A172 (cell line): ENCODE measurements around the gene RORC. TPM values are rescaled to one million over a fixed set of nuclear protein-coding genes. Genes with fewer than 3 reads are reported as not detected.
"Not testable (repeated sequence)": the region's sequence is repeated elsewhere in the genome, so short reads cannot be mapped to it uniquely, and the experiment has no call there.

Experiments
- DNase-seq: peaks from one replicate; pipeline ENCODE4 v3.0.0-alpha.2; 2015; ENCODE audit warnings: low spot score
- total RNA-seq: library from RNA; depleted of rRNA; stranded (reverse); fragments of >200 nt; shearing (Covaris generic); gene quantifications from 2 replicates; pipeline ENCODE4 v1.2.3, GENCODE V29; 2014; rRNA removed

The RORC gene
- total RNA-seq: 0.12 and 0.14 TPM in 2 replicates

- no peak for DNase-seq
These were observed at the start of gene RORC for GRCh38 chr1:151831605-151832004. RORC (minus strand) TSS chr1:151831802; CDS start chr1:151831764, 38 bp downstream.

GRCh38 chr1:151875419-151876097 is 44.0 kb upstream of the RORC start:
- no peak for DNase-seq

GRCh38 chr1:151872776-151873175 is 41.2 kb upstream of the RORC start:
- not testable (repeated sequence) for DNase-seq

- DNase-seq: no peak
These were observed 39.9 kb upstream of the RORC start for GRCh38 chr1:151871284-151872030.

- DNase-seq: no peak
These were observed 36.9 kb upstream of the RORC start for GRCh38 chr1:151868486-151868885.

GRCh38 chr1:151867765-151868411 is 36.3 kb upstream of the RORC start:
- DNase-seq: peak; percentile 73

- DNase-seq: no peak
These were observed 35.7 kb upstream of the RORC start for GRCh38 chr1:151867321-151867720.

- DNase-seq: no peak
These were observed 32.8 kb upstream of the RORC start for GRCh38 chr1:151864411-151864810.

GRCh38 chr1:151862604-151863003 is 31.0 kb upstream of the RORC start:
- DNase-seq: no peak

- DNase-seq: no peak
These were observed 29.0 kb upstream of the RORC start for GRCh38 chr1:151860504-151861187.

- DNase-seq: no peak
These were observed 28.3 kb upstream of the RORC start for GRCh38 chr1:151859891-151860293.

GRCh38 chr1:151858886-151859665 is 27.5 kb upstream of the RORC start:
- no peak for DNase-seq

- no peak for DNase-seq
These were observed 26.6 kb upstream of the RORC start for GRCh38 chr1:151858030-151858746.

GRCh38 chr1:151855933-151856332 is 24.3 kb upstream of the RORC start:
- no peak for DNase-seq

- not testable (repeated sequence) for DNase-seq
These were observed 23.9 kb upstream of the RORC start for GRCh38 chr1:151855516-151855915.

GRCh38 chr1:151854658-151855057 is 23.1 kb upstream of the RORC start:
- DNase-seq: no peak

GRCh38 chr1:151853411-151853943 is 21.9 kb upstream of the RORC start, which contains the start of gene THEM5:
THEM5 (minus strand) TSS chr1:151853712; CDS start chr1:151853565, 147 bp downstream.
- DNase-seq: no peak

- DNase-seq: no peak
These were observed 21.1 kb upstream of the RORC start for GRCh38 chr1:151852733-151853132.

GRCh38 chr1:151851886-151852285 is 20.3 kb upstream of the RORC start:
- no peak for DNase-seq

- no peak for DNase-seq
These were observed 18.3 kb upstream of the RORC start for GRCh38 chr1:151849871-151850270.
